SU-DHL-6 (cell line): Measurements from ENCODE around the gene VSIG4.

ENCODE experiments used
- H2AFZ ChIP-seq: fragments of 200-600 bp; sonication (generic); 2 replicates; pipeline ENCODE4 v1.6.1; 2014; ENCODE audit warnings: low read depth, mild to moderate bottlenecking, moderate library complexity, mixed read lengths, antibody characterized with exemption, low read length; ENCODE audit not compliant: severe bottlenecking
- H3F3A ChIP-seq: fragments of 200-600 bp; shearing (Covaris generic); 2 replicates; pipeline ENCODE4 v1.6.0; 2016; ENCODE audit warnings: antibody characterized with exemption, mild to moderate bottlenecking; ENCODE audit not compliant: insufficient read depth
- H3K27ac ChIP-seq: fragments of 200-600 bp; sonication (generic); 2 replicates; pipeline ENCODE4 v1.5.1; 2016; ENCODE audit warnings: low read depth, mild to moderate bottlenecking, low read length, moderate library complexity, mixed read lengths
- H3K27me3 ChIP-seq: fragments of 200-600 bp; sonication (generic), shearing (Covaris generic); 2 replicates; pipeline ENCODE4 v1.6.0; 2014; ENCODE audit warnings: mild to moderate bottlenecking, low read length
- H3K36me3 ChIP-seq: fragments of 200-600 bp; sonication (generic); 2 replicates; pipeline ENCODE4 v1.6.1; 2014; ENCODE audit warnings: mild to moderate bottlenecking, low read length, mixed read lengths
- H3K4me2 ChIP-seq: fragments of 300-600, 200-600 bp; shearing (Covaris generic), sonication (generic); 2 replicates; pipeline ENCODE4 v1.6.0; 2014; ENCODE audit warnings: low read length, low read depth, mild to moderate bottlenecking; ENCODE audit not compliant: poor library complexity, severe bottlenecking
- H3K4me3 ChIP-seq: fragments of 200-600 bp; sonication (generic); 2 replicates; pipeline ENCODE4 v1.5.1; 2014; ENCODE audit warnings: antibody characterized with exemption, low read length, mild to moderate bottlenecking, mixed read lengths; ENCODE audit not compliant: insufficient read depth, poor library complexity, severe bottlenecking
- H3K79me2 ChIP-seq: fragments of 200-600 bp; sonication (generic); 2 replicates; pipeline ENCODE4 v1.6.1; 2014; ENCODE audit warnings: mild to moderate bottlenecking, low read length, moderate library complexity; ENCODE audit not compliant: insufficient read depth
- H3K9ac ChIP-seq: fragments of 200-600 bp; sonication (generic); 2 replicates; pipeline ENCODE4 v1.7.0; 2014; ENCODE audit warnings: mild to moderate bottlenecking, low read length
- H3K9me2 ChIP-seq: fragments of 200-600 bp; sonication (generic); replicated peaks from 2 replicates; pipeline ENCODE4 v1.6.1; 2014; ENCODE audit warnings: low read length; ENCODE audit not compliant: insufficient read depth
- H3K9me3 ChIP-seq: fragments of 200-600 bp; sonication (generic); 2 replicates; pipeline ENCODE4 v1.6.1; 2014; ENCODE audit warnings: low read length, mixed read lengths; ENCODE audit not compliant: insufficient read depth
- H4K20me1 ChIP-seq: fragments of 200-600 bp; sonication (generic); 2 replicates; pipeline ENCODE4 v1.6.1; 2014; ENCODE audit warnings: low read depth, mild to moderate bottlenecking, antibody characterized with exemption, low read length, moderate library complexity, mixed read lengths
- EZH2phosphoT487 ChIP-seq: fragments of 200-600 bp; sonication (generic), shearing (Covaris generic); conservative IDR thresholded peaks from 2 replicates; pipeline ENCODE4 v1.6.1; 2018; ENCODE audit warnings: mild to moderate bottlenecking, antibody characterized with exemption, low read length, moderate library complexity, mixed read lengths
- TF ChIP-seq, protein P1 (sequence below): fragments of 200-600 bp; sonication (generic); IDR thresholded peaks from one replicate; pipeline ENCODE4 v1.5.1; 2017; ENCODE audit warnings: antibody characterized with exemption, mild to moderate bottlenecking, low read length, moderate library complexity; ENCODE audit not compliant: insufficient read depth, poor library complexity, severe bottlenecking

The VSIG4 gene

GRCh38 chrX:66005830-66006449 is 33.9 kb downstream of the VSIG4 start:
- Histone ChIP-seq H3K27ac (no peak overlapping the region), H3K4me3 (no peak overlapping the region)

GRCh38 chrX:66004928-66005829 is 34.7 kb downstream of the VSIG4 start:
- Histone ChIP-seq H3K79me2 (no peaks in the 10 kb centered on the region), H3F3A (no peaks in the 10 kb centered on the region), H3K9ac (no peak overlapping the region), H3K36me3 (no peaks in the 10 kb centered on the region), H4K20me1 (no peaks in the 10 kb centered on the region), H3K4me3 (no peak overlapping the region), H3K9me3 (no peaks in the 10 kb centered on the region), H3K27me3 (no peaks in the 10 kb centered on the region), H2AFZ (no peak overlapping the region), H3K9me2 (no peaks in the 10 kb centered on the region), H3K27ac (no peak overlapping the region), H3K4me2 (no peak overlapping the region)
- TF ChIP-seq EZH2phosphoT487 = no peak
- TF ChIP-seq, protein P1, sequence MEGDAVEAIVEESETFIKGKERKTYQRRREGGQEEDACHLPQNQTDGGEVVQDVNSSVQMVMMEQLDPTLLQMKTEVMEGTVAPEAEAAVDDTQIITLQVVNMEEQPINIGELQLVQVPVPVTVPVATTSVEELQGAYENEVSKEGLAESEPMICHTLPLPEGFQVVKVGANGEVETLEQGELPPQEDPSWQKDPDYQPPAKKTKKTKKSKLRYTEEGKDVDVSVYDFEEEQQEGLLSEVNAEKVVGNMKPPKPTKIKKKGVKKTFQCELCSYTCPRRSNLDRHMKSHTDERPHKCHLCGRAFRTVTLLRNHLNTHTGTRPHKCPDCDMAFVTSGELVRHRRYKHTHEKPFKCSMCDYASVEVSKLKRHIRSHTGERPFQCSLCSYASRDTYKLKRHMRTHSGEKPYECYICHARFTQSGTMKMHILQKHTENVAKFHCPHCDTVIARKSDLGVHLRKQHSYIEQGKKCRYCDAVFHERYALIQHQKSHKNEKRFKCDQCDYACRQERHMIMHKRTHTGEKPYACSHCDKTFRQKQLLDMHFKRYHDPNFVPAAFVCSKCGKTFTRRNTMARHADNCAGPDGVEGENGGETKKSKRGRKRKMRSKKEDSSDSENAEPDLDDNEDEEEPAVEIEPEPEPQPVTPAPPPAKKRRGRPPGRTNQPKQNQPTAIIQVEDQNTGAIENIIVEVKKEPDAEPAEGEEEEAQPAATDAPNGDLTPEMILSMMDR = no peak

More at GRCh38 chrX:66005830-66006449, 33.9 kb downstream of the VSIG4 start:
- Histone ChIP-seq H3F3A (no peaks in the 10 kb centered on the region), H2AFZ (no peak overlapping the region), H3K27me3 (no peaks in the 10 kb centered on the region), H3K36me3 (no peaks in the 10 kb centered on the region), H3K9ac (no peak overlapping the region), H3K79me2 (no peaks in the 10 kb centered on the region), H4K20me1 (no peaks in the 10 kb centered on the region), H3K4me2 (no peak overlapping the region), H3K9me2 (no peaks in the 10 kb centered on the region), H3K9me3 (no peaks in the 10 kb centered on the region)
- TF ChIP-seq EZH2phosphoT487 = no peak
- TF ChIP-seq, protein P1 = no peak

- H3F3A ChIP-seq = no peaks in the 10 kb centered on the region
- H4K20me1 ChIP-seq = no peaks in the 10 kb centered on the region
- H3K4me3 ChIP-seq = no peak overlapping the region
- H3K79me2 ChIP-seq = no peaks in the 10 kb centered on the region
- no peaks in the 10 kb centered on the region for H3K9me2 ChIP-seq
- H2AFZ ChIP-seq = no peak overlapping the region
- no peak for TF ChIP-seq EZH2phosphoT487
- TF ChIP-seq, protein P1 = no peak
- no peaks in the 10 kb centered on the region for H3K27me3 ChIP-seq
- H3K9ac ChIP-seq = no peak overlapping the region
- no peaks in the 10 kb centered on the region for H3K9me3 ChIP-seq
- H3K4me2 ChIP-seq = no peak overlapping the region
- H3K36me3 ChIP-seq = no peaks in the 10 kb centered on the region
- H3K27ac ChIP-seq = no peak overlapping the region
Measured at GRCh38 chrX:66002824-66003680, 36.8 kb downstream of the VSIG4 start.
